Nephron progenitor cell (in vitro differentiated cells): ENCODE data around the gene RFLNA.
A peak's percentile ranks its signal among the peaks of the same experiment; 100 is the strongest.

ENCODE experiments used
- DNase-seq: peaks from one replicate; pipeline ENCODE4 v3.0.0; 2021
- H3K27ac Mint-ChIP-seq: 2 replicates; pipeline ENCODE4 v1.8.0; 2021; ENCODE audit warnings: mild to moderate bottlenecking, moderate library complexity, mixed read lengths
- H3K27me3 Mint-ChIP-seq: 2 replicates; pipeline ENCODE4 v1.8.0; 2021; ENCODE audit warnings: mild to moderate bottlenecking, low read depth, mixed read lengths; ENCODE audit not compliant: poor library complexity
- H3K36me3 Mint-ChIP-seq: 2 replicates; pipeline ENCODE4 v1.8.0; 2021; ENCODE audit warnings: low read depth, mixed read lengths
- H3K4me1 Mint-ChIP-seq: 2 replicates; pipeline ENCODE4 v1.8.0; 2021; ENCODE audit warnings: mixed read lengths
- H3K4me3 Mint-ChIP-seq: 2 replicates; pipeline ENCODE4 v1.8.0; 2021; ENCODE audit warnings: mild to moderate bottlenecking, moderate library complexity, mixed read lengths
- H3K9me3 Mint-ChIP-seq: 2 replicates; pipeline ENCODE4 v1.8.0; 2021; ENCODE audit warnings: mild to moderate bottlenecking, moderate library complexity, mixed read lengths
- CTCF ChIP-seq: fragments of 200-600 bp; sonication (generic); IDR thresholded peaks from 2 replicates; pipeline ENCODE4 v1.5.0; 2021; ENCODE audit warnings: antibody characterized with exemption

Gene RFLNA

GRCh38 chr12:124294780-124295341 lies at the start of gene RFLNA:
Gene RFLNA, plus strand, starts transcription at chr12:124295093. Its CDS starts 337 bp downstream, at chr12:124295430.
- no peaks in the 10 kb centered on the region for H3K36me3 Mint-ChIP-seq
- DNase-seq, result peak; percentile 67
- peak within 1 kb of the TSS; percentile 77 for H3K4me3 Mint-ChIP-seq
- peaks cover 51% of the 10 kb centered on the region for H3K4me1 Mint-ChIP-seq
- peaks cover 64% of the 10 kb centered on the region for H3K27me3 Mint-ChIP-seq
- H3K27ac Mint-ChIP-seq, result no peak within 1 kb of the TSS
- no peak for TF ChIP-seq CTCF
- no peaks in the 10 kb centered on the region for H3K9me3 Mint-ChIP-seq

- Mint-ChIP-seq H3K4me1 (peaks cover 15% of the 10 kb centered on the region), H3K4me3 (no peak overlapping the region), H3K9me3 (peaks cover 30% of the 10 kb centered on the region), H3K27me3 (peaks cover 21% of the 10 kb centered on the region), H3K27ac (no peak overlapping the region), H3K36me3 (no peaks in the 10 kb centered on the region)
- no peak for TF ChIP-seq CTCF
- no peak for DNase-seq
Measured at GRCh38 chr12:124247331-124247730, 47.6 kb upstream of the RFLNA start.

GRCh38 chr12:124248941-124249825 lies 45.7 kb upstream of the RFLNA start:
- H3K4me3 Mint-ChIP-seq, result no peak overlapping the region
- H3K27me3 Mint-ChIP-seq, result peaks cover 15% of the 10 kb centered on the region
- H3K4me1 Mint-ChIP-seq, result peaks cover 15% of the 10 kb centered on the region
- no peak for DNase-seq
- peaks cover 27% of the 10 kb centered on the region for H3K9me3 Mint-ChIP-seq
- H3K27ac Mint-ChIP-seq, result no peak overlapping the region
- TF ChIP-seq CTCF, result no peak
- H3K36me3 Mint-ChIP-seq, result no peaks in the 10 kb centered on the region

- peaks cover 13% of the 10 kb centered on the region for H3K9me3 Mint-ChIP-seq
- peaks cover 17% of the 10 kb centered on the region for H3K4me1 Mint-ChIP-seq
- H3K27ac Mint-ChIP-seq, result no peak overlapping the region
- no peak for DNase-seq
- no peak for TF ChIP-seq CTCF
- no peak overlapping the region for H3K4me3 Mint-ChIP-seq
- H3K36me3 Mint-ChIP-seq, result no peaks in the 10 kb centered on the region
- H3K27me3 Mint-ChIP-seq, result peaks cover 12% of the 10 kb centered on the region
Measured at GRCh38 chr12:124251186-124251585, 43.7 kb upstream of the RFLNA start.

- TF ChIP-seq CTCF, result no peak
- peaks cover 19% of the 10 kb centered on the region for H3K4me1 Mint-ChIP-seq
- H3K36me3 Mint-ChIP-seq, result no peaks in the 10 kb centered on the region
- no peak for DNase-seq
- no peaks in the 10 kb centered on the region for H3K9me3 Mint-ChIP-seq
- H3K27ac Mint-ChIP-seq, result no peak overlapping the region
- H3K27me3 Mint-ChIP-seq, result peaks cover 21% of the 10 kb centered on the region
- H3K4me3 Mint-ChIP-seq, result no peak overlapping the region
Measured at GRCh38 chr12:124252964-124253363, 41.9 kb upstream of the RFLNA start.
